Measurements from ENCODE around the gene SERPINB6. TPM values are rescaled to one million over a fixed set of nuclear protein-coding genes. Genes with fewer than 3 reads are reported as not detected.

SERPINB6 gene
- total and polyA plus RNA-seq, 9 of the 15 experiments (the other 6 are each of a cell fraction or from before 2014, with no cell fraction given), result 86.6 to 211 (median 143) TPM

- intact Hi-C loops (cut with micrococcal nuclease) (no loop called here), in situ Hi-C loops (cut with MboI) (no loop called here)
- ChIA-PET CTCF (ENCODE audit: low intra/inter-chr PET ratio) (interaction anchor here (0.7 kb wide), 1 partner anchor 103 kb away, joined by 3 read pairs; no protein-coding TSS in a partner anchor), POLR2A (interaction anchor here (0.6 to 3.6 kb wide), 13 partner anchors 9 to 119 kb away, joined by 3 to 15 read pairs (median 4); partner anchors contain the start of genes RIPK1, SERPINB1 and SERPINB6)
- FAIRE-seq (no peak), ATAC-seq (peak; percentile 50), DNase-seq (ENCODE audit: extremely low read depth in 1 of 4, low spot score in 3 of 4) (peak in 2 of 4 experiments; percentile 42 to 61)
- 17% methylated on average over 6 of the region's 6 CpGs for WGBS (ENCODE audit: insufficient coverage, low coverage, missing lambda C conversion rate)
- H3K79me2 ChIP-seq (ENCODE audit: control insufficient read depth, insufficient read depth, low read length), result no peaks in the 10 kb centered on the region
- H3K9me3 ChIP-seq (replicated peaks; ENCODE audit: control insufficient read depth, insufficient read depth, low read depth, low read length), result no peaks in the 10 kb centered on the region
- H4K20me1 ChIP-seq (replicated peaks; ENCODE audit: control insufficient read depth, insufficient read depth, low read length), result no peaks in the 10 kb centered on the region
- peak overlapping the region; percentile 43; the same call in 1 of the 3 replicates for H3K27ac ChIP-seq (ENCODE audit: extremely low read depth, low read depth, low read length)
- H3K9me1 ChIP-seq (ENCODE audit: control insufficient read depth, insufficient read depth, low read length), result peaks cover 5% of the 10 kb centered on the region
- H3K4me1 ChIP-seq (replicated peaks in 1 of 2; ENCODE audit: control insufficient read depth in 2 of 2, insufficient read depth in 2 of 2, low read length in 2 of 2), result peaks cover 25 to 29% of the 10 kb centered on the region in 2 experiments
- peak overlapping the region; percentile 15 to 39; a peak in 3 of 4 replicates for H3K9ac ChIP-seq (ENCODE audit: insufficient read depth in 1 of 2, low read depth in 2 of 2, low read length in 2 of 2)
- H3K27me3 ChIP-seq (ENCODE audit: control insufficient read depth in 2 of 2, insufficient read depth in 2 of 2, low read length in 2 of 2), result no peaks in the 10 kb centered on the region
- peak overlapping the region; percentile 25; the same call in 1 of the 2 replicates for H2AFZ ChIP-seq (ENCODE audit: low read depth, low read length)
- BruUV-seq (replicated peaks), result no TSS peak
- peak overlapping the region; percentile 42; the same call in 1 of the 2 replicates for H3K4me2 ChIP-seq (ENCODE audit: insufficient read depth, low read length)
- no peak overlapping the region for H3K4me3 ChIP-seq
- H3K36me3 ChIP-seq (ENCODE audit: control insufficient read depth, insufficient read depth, low read length), result peaks cover 66% of the 10 kb centered on the region
- no peak for TF ChIP-seq CTCF (IDR thresholded peaks at IDR 0.05 in 2 of 3, conservative IDR thresholded peaks at IDR 0.05 in 1 of 3; ENCODE audit: insufficient read depth in 2 of 3, low read depth in 1 of 3, low read length in 3 of 3)
- TF ChIP-seq ZNF695 (CRISPR knock-in tag; IDR thresholded peaks at IDR 0.05), result no peak
- no peak for TF ChIP-seq RBM15 (IDR thresholded peaks at IDR 0.05; ENCODE audit: insufficient read depth, low read length)
- TF ChIP-seq MLLT1 (IDR thresholded peaks at IDR 0.05), result no peak
- TF ChIP-seq KDM1A (IDR thresholded peaks at IDR 0.05), result no peak
- TF ChIP-seq MEF2D (tag; conservative IDR thresholded peaks at IDR 0.05; ENCODE audit: low read depth), result no peak
- TF ChIP-seq ZNF354B (CRISPR knock-in tag; IDR thresholded peaks at IDR 0.05), result no peak
- TF ChIP-seq PRPF4 (IDR thresholded peaks at IDR 0.05; ENCODE audit: insufficient read depth, low read depth, low read length, poor library complexity, severe bottlenecking), result no peak
- TF ChIP-seq KAT7 (CRISPR knock-in tag; IDR thresholded peaks at IDR 0.05; ENCODE audit: borderline replicate concordance), result no peak
- TF ChIP-seq CXXC5 (CRISPR knock-in tag; IDR thresholded peaks at IDR 0.05), result peak; percentile 21; the same call in 1 of the 2 replicates
- no peak for TF ChIP-seq ADNP (tag; IDR thresholded peaks at IDR 0.05)
- no peak for TF ChIP-seq E2F6 (IDR thresholded peaks at IDR 0.05; ENCODE audit: borderline replicate concordance in 1 of 2, extremely low read depth in 1 of 2, insufficient read depth in 1 of 2, insufficient read length in 1 of 2, low read depth in 1 of 2, low read length in 1 of 2, poor library complexity in 1 of 2, severe bottlenecking in 1 of 2)
- TF ChIP-seq ID3 (CRISPR knock-in tag; IDR thresholded peaks at IDR 0.05), result no peak
- no peak for TF ChIP-seq ID3 (tag; IDR thresholded peaks at IDR 0.05)
- TF ChIP-seq ZNF75A (CRISPR knock-in tag; IDR thresholded peaks at IDR 0.05), result no peak
- no peak for TF ChIP-seq MED1 (CRISPR knock-in tag; IDR thresholded peaks at IDR 0.05; ENCODE audit: borderline replicate concordance)
Measured at GRCh38 chr6:2949536-2950083, 21.8 kb downstream of the SERPINB6 start.

All from K562 (cell line).